H1 (cell line): ENCODE measurements around the gene DEFB129. TPM values are rescaled to one million over a fixed set of nuclear protein-coding genes. Genes with fewer than 3 reads are reported as not detected.

Source experiments
- CTCF ChIA-PET: fragments of 300-600 bp; sonication (Branson Sonifier 250); formaldehyde crosslinking; loops from one replicate; lab custom pipeline; 2021; ENCODE audit not compliant: partially characterized antibody; lab: Charles Lee
- POLR2A ChIA-PET: fragments of 300-600 bp; sonication (Branson Sonifier 250); formaldehyde crosslinking; loops from one replicate; lab custom pipeline; 2021; ENCODE audit warnings: inconsistent platforms; ENCODE audit not compliant: partially characterized antibody; lab: Charles Lee
- DNase-seq, 2 experiments: peaks; one replicate each; pipeline versions ENCODE4 v3.0.0 to v3.0.0-alpha.2; 2010 to 2022; ENCODE audit warnings: low spot score in 2 of 2, low read depth in 1 of 2, mixed read lengths in 1 of 2
- FAIRE-seq: peaks from 2 replicates; lab custom pipeline; 2011; peaks lifted over from hg19 to GRCh38; lab: Jason Lieb, UNC
- H2AFZ ChIP-seq: 2 replicates; pipeline ENCODE4 v1.8.1; 2012; ENCODE audit warnings: low read length, inconsistent platforms
- H2AK5ac ChIP-seq: 2 replicates; pipeline ENCODE4 v1.6.1; 2013; ENCODE audit warnings: low read depth, low read length
- H2BK120ac ChIP-seq: replicated peaks from 2 replicates; pipeline ENCODE3; 2013; ENCODE audit warnings: low read depth, low read length, inconsistent platforms
- H2BK12ac ChIP-seq: 2 replicates; pipeline ENCODE4 v1.6.1; 2013; ENCODE audit warnings: low read depth, low read length
- H2BK15ac ChIP-seq: 2 replicates; pipeline ENCODE4 v1.6.1; 2013; ENCODE audit warnings: low read length
- H2BK20ac ChIP-seq: 2 replicates; pipeline ENCODE4 v1.6.1; 2013; ENCODE audit warnings: low read length
- H2BK5ac ChIP-seq: 2 replicates; pipeline ENCODE4 v1.6.1; 2013; ENCODE audit warnings: low read depth, low read length
- H3K14ac ChIP-seq: 2 replicates; pipeline ENCODE4 v1.6.1; 2013; ENCODE audit warnings: inconsistent platforms; ENCODE audit not compliant: insufficient read length
- H3K18ac ChIP-seq: 2 replicates; pipeline ENCODE4 v1.6.1; 2013; ENCODE audit warnings: low read length; ENCODE audit errors: extremely low read depth
- H3K23ac ChIP-seq: 2 replicates; pipeline ENCODE4 v1.6.1; 2013; ENCODE audit warnings: inconsistent platforms; ENCODE audit not compliant: insufficient read length
- H3K23me2 ChIP-seq: 2 replicates; pipeline ENCODE4 v1.6.1; 2013; ENCODE audit warnings: low read depth, low read length
- H3K27ac ChIP-seq: 2 replicates; pipeline ENCODE4 v1.6.1; 2011; ENCODE audit warnings: low read depth, low read length, inconsistent platforms
- H3K27me3 ChIP-seq, 4 experiments: replicated peaks in 1 of 4; 1 replicate in 1 of 4; 2 replicates in 3 of 4; pipeline versions ENCODE4 v1.6.1 to v1.8.1; 2011 to 2013; ENCODE audit warnings: low read length in 3 of 4, mild to moderate bottlenecking in 3 of 4, inconsistent platforms in 2 of 4, mixed read lengths in 2 of 4, moderate library complexity in 1 of 4; ENCODE audit not compliant: control insufficient read depth in 3 of 4, insufficient read depth in 3 of 4; ENCODE audit errors: extremely low read depth in 1 of 4
- H3K36me3 ChIP-seq, 4 experiments: 2 replicates each; pipeline versions ENCODE4 v1.6.1 to v1.8.1; 2011 to 2013; ENCODE audit warnings: mild to moderate bottlenecking in 4 of 4, low read length in 3 of 4, moderate library complexity in 2 of 4, control low read depth in 1 of 4, inconsistent platforms in 1 of 4; ENCODE audit not compliant: insufficient read depth in 4 of 4, control insufficient read depth in 2 of 4
- H3K4ac ChIP-seq: replicated peaks from 2 replicates; pipeline ENCODE3; 2013; ENCODE audit warnings: low read length, low read depth, mixed read lengths, inconsistent platforms; ENCODE audit not compliant: insufficient read length
- H3K4me1 ChIP-seq, 4 experiments: replicated peaks in 1 of 4; 1 replicate in 1 of 4; 2 replicates in 3 of 4; pipeline versions ENCODE4 v1.6.1 to v1.8.1; 2011 to 2013; ENCODE audit warnings: low read length in 3 of 4, inconsistent platforms in 2 of 4, mixed read lengths in 1 of 4; ENCODE audit not compliant: insufficient read depth in 4 of 4, control insufficient read depth in 3 of 4
- H3K4me2 ChIP-seq, 2 experiments: 2 replicates each; pipeline versions ENCODE4 v1.6.1 to v1.8.1; 2011 to 2013; ENCODE audit warnings: low read depth in 2 of 2, low read length in 2 of 2, control low read depth in 1 of 2, inconsistent platforms in 1 of 2, mild to moderate bottlenecking in 1 of 2; ENCODE audit not compliant: insufficient read depth in 1 of 2
- H3K4me3 ChIP-seq, 4 experiments: fragments of 200-600, 300-600 bp in 1 of 4; sonication (generic), shearing (Covaris generic), sonication (Bioruptor Twin) in 1 of 4; 2 replicates each; pipeline versions ENCODE4 v1.5.1 to v1.8.1; 2011 to 2016; ENCODE audit warnings: low read length in 4 of 4, low read depth in 3 of 4, control low read depth in 2 of 4, inconsistent platforms in 2 of 4, mild to moderate bottlenecking in 2 of 4, mixed read lengths in 1 of 4, moderate library complexity in 1 of 4; ENCODE audit not compliant: insufficient read depth in 2 of 4; ENCODE audit errors: extremely low read depth in 1 of 4
- H3K56ac ChIP-seq: replicated peaks from 2 replicates; pipeline ENCODE3; 2013; ENCODE audit warnings: low read depth, mild to moderate bottlenecking, mixed read lengths, low read length, inconsistent platforms; ENCODE audit not compliant: insufficient read length
- H3K79me1 ChIP-seq: 2 replicates; pipeline ENCODE4 v1.6.1; 2013; ENCODE audit warnings: low read depth, low read length, control low read depth
- H3K79me2 ChIP-seq, 2 experiments: 2 replicates each; pipeline versions ENCODE4 v1.6.1 to v1.8.1; 2012 to 2013; ENCODE audit warnings: low read length in 2 of 2, mild to moderate bottlenecking in 2 of 2, inconsistent platforms in 1 of 2; ENCODE audit not compliant: insufficient read depth in 2 of 2, control insufficient read depth in 1 of 2
- H3K9ac ChIP-seq, 4 experiments: replicated peaks in 1 of 4; 1 replicate in 1 of 4; 2 replicates in 3 of 4; pipeline versions ENCODE4 v1.6.1 to v1.8.1; 2011 to 2013; ENCODE audit warnings: low read depth in 3 of 4, low read length in 3 of 4, control low read depth in 2 of 4, mild to moderate bottlenecking in 2 of 4, moderate library complexity in 2 of 4, inconsistent platforms in 1 of 4; ENCODE audit errors: extremely low read depth in 1 of 4
- H3K9me3 ChIP-seq, 2 experiments: 2 replicates each; pipeline versions ENCODE4 v1.6.1 to v1.8.1; 2012 to 2013; ENCODE audit warnings: mild to moderate bottlenecking in 2 of 2, moderate library complexity in 2 of 2, control low read depth in 1 of 2, inconsistent platforms in 1 of 2, low read depth in 1 of 2, low read length in 1 of 2, mixed read lengths in 1 of 2; ENCODE audit not compliant: insufficient read depth in 2 of 2
- H4K20me1 ChIP-seq, 2 experiments: replicated peaks in 1 of 2; 2 replicates each; pipeline versions ENCODE3 to v1.8.1; 2011 to 2013; ENCODE audit warnings: inconsistent platforms in 2 of 2, low read length in 2 of 2, mild to moderate bottlenecking in 1 of 2; ENCODE audit not compliant: insufficient read depth in 2 of 2, control insufficient read depth in 1 of 2
- H4K5ac ChIP-seq: 2 replicates; pipeline ENCODE4 v1.6.1; 2013; ENCODE audit warnings: low read length, low read depth, mixed read lengths, inconsistent platforms; ENCODE audit not compliant: insufficient read length
- H4K8ac ChIP-seq: 2 replicates; pipeline ENCODE4 v1.8.0; 2013; ENCODE audit warnings: mild to moderate bottlenecking, moderate library complexity, low read length, inconsistent platforms; ENCODE audit not compliant: insufficient read depth; ENCODE audit errors: extremely low read depth
- H4K91ac ChIP-seq: replicated peaks from 2 replicates; pipeline ENCODE3; 2013; ENCODE audit warnings: low read length, mixed read lengths, inconsistent platforms; ENCODE audit not compliant: insufficient read length
- CEBPB ChIP-seq: IDR thresholded peaks from 2 replicates; pipeline ENCODE4 v1.6.1; 2012; ENCODE audit warnings: low read depth, low read length
- polyA plus RNA-seq, 7 experiments: library from polyadenylated mRNA; depleted of rRNA in 3 of 7; stranded (reverse) in 5 of 7; unstranded in 2 of 7; fragments of >200 nt in 5 of 7; fragments of 200-250 nt in 2 of 7; gene quantifications; 1 replicate in 5 of 7; 2 replicates in 1 of 7; 4 replicates in 1 of 7; pipeline versions ENCODE4 v1.2.1 to v1.2.3, GENCODE V29; 2011 to 2013; ENCODE audit warnings: missing spikeins in 2 of 7, mixed read lengths in 2 of 7
- total RNA-seq: library from RNA; stranded (reverse); fragmentation: NEBNext Ultra II Directional; extraction: Animal tissue kit (Norgen Biotek cat#: 25700); gene quantifications from 2 replicates; pipeline ENCODE4 v1.2.1, GENCODE V29; 2021

The DEFB129 gene
- total and polyA plus RNA-seq, 2 of the 8 experiments (the other 6 are each of a cell fraction or from before 2014, with no cell fraction given), result not detected

DNA sequence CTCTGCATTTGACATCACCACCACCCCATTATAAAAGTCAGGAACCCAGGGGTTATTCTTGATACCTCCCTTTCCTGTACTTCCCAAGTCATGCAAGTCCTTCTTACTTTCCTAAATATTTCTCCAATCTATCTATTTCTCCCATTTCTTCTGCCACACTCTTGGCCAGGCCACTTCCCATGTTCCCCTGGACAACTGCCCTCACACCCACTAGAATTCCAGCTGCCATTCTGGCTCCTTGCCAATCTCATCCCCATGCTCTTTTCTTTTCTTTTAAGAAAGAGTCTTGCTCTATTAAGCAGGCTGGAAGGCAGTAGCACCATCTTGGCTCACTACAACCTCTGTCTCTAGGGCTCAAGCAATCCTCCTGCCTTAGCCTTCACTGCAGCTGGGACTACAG lies 45.7 kb downstream of the DEFB129 start:
- TF ChIP-seq CEBPB, result no peak
- Histone ChIP-seq H3K23me2 (no peaks in the 10 kb centered on the region; the same call in 1 of the 2 replicates), H4K91ac (no peak overlapping the region), H2BK20ac (no peak overlapping the region), H4K20me1 (peaks cover 2 to 6% of the 10 kb centered on the region in 2 experiments), H3K14ac (no peak overlapping the region), H2AFZ (no peak overlapping the region), H3K36me3 (peaks cover 8 to 17% (median 13%) of the 10 kb centered on the region in 4 experiments; a peak in 7 of 8 replicates), H3K4me1 (peaks cover 0 to 4% (median 2%) of the 10 kb centered on the region in 4 experiments; a peak in 4 of 7 replicates), H3K27me3 (no peaks in the 10 kb centered on the region; a peak in 1 of 7 replicates), H3K9ac (no peak overlapping the region), H3K56ac (no peak overlapping the region), H3K23ac (no peak overlapping the region), H3K4ac (no peak overlapping the region), H2AK5ac (no peak overlapping the region), H3K79me1 (no peaks in the 10 kb centered on the region; the same call in 1 of the 2 replicates), H2BK12ac (no peak overlapping the region), H3K79me2 (no peaks in the 10 kb centered on the region), H3K9me3 (no peaks in the 10 kb centered on the region), H3K27ac (no peak overlapping the region), H3K4me2 (no peak overlapping the region), H4K8ac (no peak overlapping the region), H2BK5ac (no peak overlapping the region), H2BK15ac (no peak overlapping the region), H3K4me3 (no peak overlapping the region), H3K18ac (no peak overlapping the region), H4K5ac (no peak overlapping the region), H2BK120ac (no peak overlapping the region)
- DNase-seq (no peak), FAIRE-seq (no peak)
- POLR2A ChIA-PET, result interaction anchor here (0.7 to 2.2 kb wide), 2 partner anchors 52 to 1962 kb away, joined by 3 to 11 read pairs; partner anchors contain the start of gene SOX12
- CTCF ChIA-PET, result interaction anchor here (1.0 kb wide), 1 partner anchor 10 kb away, joined by 4 read pairs; no protein-coding TSS in a partner anchor
